Activated B cell treated with CpG ODN at 0.5 μM for 24 hours (primary cell): Measurements from ENCODE around the gene FBLN5. TPM values are rescaled to one million over a fixed set of nuclear protein-coding genes. Genes with fewer than 3 reads are reported as not detected.

Source experiments
- ATAC-seq: fragments of 200-7000 bp; cut with Tn5 transposase; one replicate; pipeline ENCODE4 v1.10.0; 2021; ENCODE audit warnings: low read depth, mild to moderate bottlenecking, moderate library complexity
- CTCF ChIA-PET: fragments of 350-600 bp; sonication (Branson Sonifier 250); formaldehyde crosslinking; loops from one replicate; lab custom pipeline; 2021; ENCODE audit warnings: antibody characterized with exemption; lab: Charles Lee
- POLR2A ChIA-PET: fragments of 350-600 bp; sonication (Branson Sonifier 250); formaldehyde crosslinking; loops from one replicate; lab custom pipeline; 2021; ENCODE audit warnings: antibody characterized with exemption; lab: Charles Lee
- DNase-seq: peaks from one replicate; pipeline ENCODE4 v3.0.0; 2022
- H3K27ac Mint-ChIP-seq: one replicate; pipeline ENCODE4 v1.8.0; 2020; ENCODE audit warnings: mixed read lengths
- H3K27me3 Mint-ChIP-seq: one replicate; pipeline ENCODE4 v1.8.0; 2021; ENCODE audit warnings: mixed read lengths
- H3K36me3 Mint-ChIP-seq: one replicate; pipeline ENCODE4 v1.8.0; 2021; ENCODE audit warnings: low read depth, mixed read lengths
- H3K4me1 Mint-ChIP-seq: one replicate; pipeline ENCODE4 v1.8.0; 2021; ENCODE audit warnings: mixed read lengths
- H3K4me3 Mint-ChIP-seq: one replicate; pipeline ENCODE4 v1.8.0; 2020; ENCODE audit warnings: mild to moderate bottlenecking, mixed read lengths
- H3K9me3 Mint-ChIP-seq: one replicate; pipeline ENCODE4 v1.8.0; 2020; ENCODE audit warnings: mixed read lengths
- CTCF ChIP-seq: fragments of 200-600 bp; IDR thresholded peaks from one replicate; pipeline ENCODE4 v1.8.0; 2022; ENCODE audit warnings: antibody characterized with exemption, mild to moderate bottlenecking
- intact Hi-C: fragments of 100-400 bp; cut with micrococcal nuclease; formaldehyde crosslinking; loops from one replicate; pipeline ENCODE4 v1.15.1; 2024
- total RNA-seq: library from RNA; stranded (reverse); gene quantifications from 2 replicates; pipeline ENCODE4 v1.2.3, GENCODE V29; 2022

FBLN5 gene
- total RNA-seq, 1 donor from 2014 or later = not detected

- Mint-ChIP-seq H3K9me3 (no peaks in the 10 kb centered on the region), H3K27ac (no peak overlapping the region)
Measured at GRCh38 chr14:91885839-91886238, 61.7 kb downstream of the FBLN5 start.

GRCh38 chr14:91885113-91885712 lies 62.3 kb downstream of the FBLN5 start:
- Mint-ChIP-seq H3K9me3 (no peaks in the 10 kb centered on the region), H3K27me3 (no peaks in the 10 kb centered on the region), H3K36me3 (no peaks in the 10 kb centered on the region), H3K4me1 (no peaks in the 10 kb centered on the region), H3K4me3 (no peak overlapping the region), H3K27ac (no peak overlapping the region)
- ATAC-seq (no peak), DNase-seq (no peak)
- ChIA-PET CTCF (no interaction called here), POLR2A (no interaction called here)
- intact Hi-C loops = no loop called here
- TF ChIP-seq CTCF = no peak

More at GRCh38 chr14:91885839-91886238, 61.7 kb downstream of the FBLN5 start:
- DNase-seq (no peak), ATAC-seq (no peak)
- H3K4me1 Mint-ChIP-seq = no peaks in the 10 kb centered on the region
- no peak overlapping the region for H3K4me3 Mint-ChIP-seq
- TF ChIP-seq CTCF = no peak
- intact Hi-C loops = no loop called here
- no peaks in the 10 kb centered on the region for H3K27me3 Mint-ChIP-seq
- POLR2A ChIA-PET = no interaction called here
- H3K36me3 Mint-ChIP-seq = no peaks in the 10 kb centered on the region
- CTCF ChIA-PET = no interaction called here

- H3K27ac Mint-ChIP-seq = no peak overlapping the region
- H3K36me3 Mint-ChIP-seq = no peaks in the 10 kb centered on the region
- intact Hi-C loops = no loop called here
- no peak for ATAC-seq
- H3K27me3 Mint-ChIP-seq = no peaks in the 10 kb centered on the region
- CTCF ChIA-PET = no interaction called here
- H3K9me3 Mint-ChIP-seq = no peaks in the 10 kb centered on the region
- no peak for TF ChIP-seq CTCF
- no peak for DNase-seq
- no peaks in the 10 kb centered on the region for H3K4me1 Mint-ChIP-seq
- H3K4me3 Mint-ChIP-seq = no peak overlapping the region
- POLR2A ChIA-PET = no interaction called here
Measured at GRCh38 chr14:91884664-91885063, 62.8 kb downstream of the FBLN5 start.

GRCh38 chr14:91883753-91884152 lies 63.7 kb downstream of the FBLN5 start:
- Mint-ChIP-seq H3K27ac (no peak overlapping the region), H3K27me3 (no peaks in the 10 kb centered on the region), H3K9me3 (no peaks in the 10 kb centered on the region), H3K4me3 (no peak overlapping the region), H3K4me1 (no peaks in the 10 kb centered on the region), H3K36me3 (no peaks in the 10 kb centered on the region)
- POLR2A ChIA-PET = no interaction called here
- intact Hi-C loops = no loop called here
- no peak for DNase-seq
- TF ChIP-seq CTCF = no peak
- CTCF ChIA-PET = no interaction called here
- no peak for ATAC-seq

- H3K27ac Mint-ChIP-seq = no peak overlapping the region
- H3K36me3 Mint-ChIP-seq = no peaks in the 10 kb centered on the region
- H3K4me3 Mint-ChIP-seq = no peak overlapping the region
- peaks cover under 1% of the 10 kb centered on the region for H3K4me1 Mint-ChIP-seq
- no peaks in the 10 kb centered on the region for H3K9me3 Mint-ChIP-seq
- intact Hi-C loops = no loop called here
- DNase-seq (no peak), ATAC-seq (no peak)
- TF ChIP-seq CTCF = no peak
- no peaks in the 10 kb centered on the region for H3K27me3 Mint-ChIP-seq
- ChIA-PET POLR2A (no interaction called here), CTCF (interaction anchor here (1.0 kb wide), 1 partner anchor 9 kb away, joined by 3 read pairs; no protein-coding TSS in a partner anchor)
Measured at GRCh38 chr14:91882776-91883175, 64.7 kb downstream of the FBLN5 start.
